Measurements from ENCODE around the gene RPH3AL.

DNA sequence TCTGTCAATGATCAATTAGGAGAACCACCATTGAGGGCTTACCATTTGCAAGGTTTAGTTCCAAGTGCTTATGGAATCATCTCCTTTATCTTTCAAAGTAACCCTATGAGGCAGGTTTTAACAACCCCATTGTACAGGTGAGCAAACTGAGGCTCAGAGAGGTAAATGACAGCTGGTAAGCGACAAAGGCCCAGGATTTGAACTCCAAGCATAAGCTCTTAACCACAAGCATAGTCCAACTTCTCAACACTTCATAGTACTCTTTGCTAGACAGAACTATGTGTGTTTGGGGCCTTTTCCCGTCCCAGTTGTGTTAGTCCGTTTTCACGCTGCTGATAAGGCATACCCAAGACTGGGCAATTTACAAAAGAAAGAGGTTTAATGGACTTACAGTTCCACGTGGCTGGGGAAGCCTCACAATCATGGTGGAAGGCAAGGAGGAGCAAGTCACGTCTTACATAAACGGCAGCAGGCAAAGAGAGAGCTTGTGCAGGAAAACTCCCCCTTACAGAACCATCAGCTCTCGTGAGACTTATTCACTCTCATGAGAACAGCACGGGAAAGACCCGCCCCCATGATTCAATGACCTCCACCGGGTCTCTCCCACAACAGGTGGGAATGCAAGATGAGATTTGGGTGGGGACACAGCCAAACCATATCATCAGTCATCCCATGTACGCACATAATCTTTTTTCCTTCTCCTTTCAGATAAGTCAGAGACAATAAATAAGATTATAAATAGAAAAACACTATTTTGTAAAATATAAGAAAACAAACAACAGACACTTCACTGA, 6.4 kb downstream of the RPH3AL start:
- no peak for TF ChIP-seq POLR2A (IDR thresholded peaks at IDR 0.05)
- TF ChIP-seq CTCF (IDR thresholded peaks at IDR 0.05), result no peak

Data from gastroesophageal sphincter (tissue), 3 donors.